Dendritic cell treated with granulocyte-macrophage colony-stimulating factor and Interleukin-4, amounts not matched to agents 40 ng/mL and 50 ng/mL, for 4 days (primary cell): ENCODE measurements around the gene CWC27.
A peak's percentile ranks its signal among the peaks of the same experiment; 100 is the strongest.

Experiments used
- H3K27ac Mint-ChIP-seq: one replicate; pipeline ENCODE4 v1.8.0; 2022; ENCODE audit warnings: mild to moderate bottlenecking, mixed read lengths
- H3K27me3 Mint-ChIP-seq: one replicate; pipeline ENCODE4 v1.8.0; 2022; ENCODE audit warnings: mild to moderate bottlenecking, mixed read lengths
- H3K36me3 Mint-ChIP-seq: one replicate; pipeline ENCODE4 v1.8.0; 2022; ENCODE audit warnings: low read depth, mixed read lengths
- H3K4me1 Mint-ChIP-seq: one replicate; pipeline ENCODE4 v1.8.0; 2022; ENCODE audit warnings: low read depth, mixed read lengths
- H3K4me3 Mint-ChIP-seq: one replicate; pipeline ENCODE4 v1.8.0; 2022; ENCODE audit warnings: mild to moderate bottlenecking, moderate library complexity, mixed read lengths
- H3K9me3 Mint-ChIP-seq: one replicate; pipeline ENCODE4 v1.8.0; 2022; ENCODE audit warnings: mixed read lengths
- intact Hi-C: fragments of 100-400 bp; cut with micrococcal nuclease; formaldehyde crosslinking; loops from one replicate; pipeline ENCODE4 v1.15.0; 2022

The CWC27 gene

GRCh38 chr5:65015767-65016166, 247.0 kb downstream of the CWC27 start:
- no peak overlapping the region for H3K4me3 Mint-ChIP-seq
- no peaks in the 10 kb centered on the region for H3K27me3 Mint-ChIP-seq
- intact Hi-C loops: no loop called here
- H3K36me3 Mint-ChIP-seq: no peaks in the 10 kb centered on the region
- H3K4me1 Mint-ChIP-seq: no peaks in the 10 kb centered on the region
- H3K9me3 Mint-ChIP-seq: no peaks in the 10 kb centered on the region
- no peak overlapping the region for H3K27ac Mint-ChIP-seq

GRCh38 chr5:65017636-65018035, 248.9 kb downstream of the CWC27 start:
- Mint-ChIP-seq H3K9me3 (no peaks in the 10 kb centered on the region), H3K4me1 (peaks cover 13% of the 10 kb centered on the region), H3K27ac (no peak overlapping the region), H3K27me3 (no peaks in the 10 kb centered on the region), H3K36me3 (no peaks in the 10 kb centered on the region), H3K4me3 (no peak overlapping the region)
- intact Hi-C loops: no loop called here

- Mint-ChIP-seq H3K27me3 (no peaks in the 10 kb centered on the region), H3K4me1 (peaks cover 14% of the 10 kb centered on the region), H3K27ac (no peak overlapping the region), H3K36me3 (no peaks in the 10 kb centered on the region), H3K9me3 (no peaks in the 10 kb centered on the region), H3K4me3 (no peak overlapping the region)
- intact Hi-C loops: no loop called here
Observed at GRCh38 chr5:65018763-65019162, 250.0 kb downstream of the CWC27 start.

- no peaks in the 10 kb centered on the region for H3K9me3 Mint-ChIP-seq
- H3K4me1 Mint-ChIP-seq: peaks cover 14% of the 10 kb centered on the region
- no peak overlapping the region for H3K4me3 Mint-ChIP-seq
- H3K27me3 Mint-ChIP-seq: no peaks in the 10 kb centered on the region
- H3K36me3 Mint-ChIP-seq: no peaks in the 10 kb centered on the region
- intact Hi-C loops: no loop called here
- no peak overlapping the region for H3K27ac Mint-ChIP-seq
Observed at GRCh38 chr5:65020492-65020891, 251.8 kb downstream of the CWC27 start.

GRCh38 chr5:65021527-65022226, 252.9 kb downstream of the CWC27 start:
- intact Hi-C loops: no loop called here
- H3K9me3 Mint-ChIP-seq: no peaks in the 10 kb centered on the region
- no peak overlapping the region for H3K27ac Mint-ChIP-seq
- H3K27me3 Mint-ChIP-seq: no peaks in the 10 kb centered on the region
- H3K4me1 Mint-ChIP-seq: peaks cover 19% of the 10 kb centered on the region
- H3K36me3 Mint-ChIP-seq: no peaks in the 10 kb centered on the region
- no peak overlapping the region for H3K4me3 Mint-ChIP-seq

GRCh38 chr5:65022932-65023331, 254.2 kb downstream of the CWC27 start:
- Mint-ChIP-seq H3K4me1 (peaks cover 26% of the 10 kb centered on the region), H3K27ac (no peak overlapping the region), H3K9me3 (no peaks in the 10 kb centered on the region), H3K4me3 (no peak overlapping the region), H3K27me3 (no peaks in the 10 kb centered on the region), H3K36me3 (no peaks in the 10 kb centered on the region)
- intact Hi-C loops: no loop called here

- intact Hi-C loops: no loop called here
- Mint-ChIP-seq H3K4me3 (no peak overlapping the region), H3K27me3 (no peaks in the 10 kb centered on the region)
Observed at GRCh38 chr5:65024681-65025080, 256.0 kb downstream of the CWC27 start.

GRCh38 chr5:65026816-65027548, 258.3 kb downstream of the CWC27 start:
- Mint-ChIP-seq H3K27me3 (no peaks in the 10 kb centered on the region), H3K27ac (no peak overlapping the region), H3K36me3 (no peaks in the 10 kb centered on the region), H3K4me1 (peaks cover 19% of the 10 kb centered on the region), H3K4me3 (no peak overlapping the region), H3K9me3 (no peaks in the 10 kb centered on the region)
- intact Hi-C loops: no loop called here

More at GRCh38 chr5:65024681-65025080, 256.0 kb downstream of the CWC27 start:
- Mint-ChIP-seq H3K4me1 (peaks cover 26% of the 10 kb centered on the region), H3K27ac (no peak overlapping the region), H3K36me3 (no peaks in the 10 kb centered on the region), H3K9me3 (no peaks in the 10 kb centered on the region)

GRCh38 chr5:65029178-65029577, 260.4 kb downstream of the CWC27 start:
- Mint-ChIP-seq H3K27ac (no peak overlapping the region), H3K36me3 (no peaks in the 10 kb centered on the region)
- intact Hi-C loops: no loop called here

GRCh38 chr5:65030056-65030455, 261.3 kb downstream of the CWC27 start:
- no peaks in the 10 kb centered on the region for H3K36me3 Mint-ChIP-seq
- no peaks in the 10 kb centered on the region for H3K9me3 Mint-ChIP-seq
- intact Hi-C loops: no loop called here
- no peak overlapping the region for H3K4me3 Mint-ChIP-seq
- H3K4me1 Mint-ChIP-seq: peaks cover 12% of the 10 kb centered on the region
- no peaks in the 10 kb centered on the region for H3K27me3 Mint-ChIP-seq
- H3K27ac Mint-ChIP-seq: no peak overlapping the region

More at GRCh38 chr5:65029178-65029577, 260.4 kb downstream of the CWC27 start:
- peaks cover 12% of the 10 kb centered on the region for H3K4me1 Mint-ChIP-seq
- H3K9me3 Mint-ChIP-seq: no peaks in the 10 kb centered on the region
- H3K4me3 Mint-ChIP-seq: no peak overlapping the region
- H3K27me3 Mint-ChIP-seq: no peaks in the 10 kb centered on the region

GRCh38 chr5:65032250-65032649, 263.5 kb downstream of the CWC27 start:
- Mint-ChIP-seq H3K4me1 (peaks cover 15% of the 10 kb centered on the region), H3K36me3 (no peaks in the 10 kb centered on the region), H3K27ac (no peak overlapping the region), H3K9me3 (no peaks in the 10 kb centered on the region), H3K4me3 (no peak overlapping the region), H3K27me3 (no peaks in the 10 kb centered on the region)
- intact Hi-C loops: no loop called here

GRCh38 chr5:65034029-65034812, 265.5 kb downstream of the CWC27 start:
- H3K4me1 Mint-ChIP-seq: peaks cover 23% of the 10 kb centered on the region
- H3K4me3 Mint-ChIP-seq: no peak overlapping the region
- H3K36me3 Mint-ChIP-seq: no peaks in the 10 kb centered on the region
- H3K27me3 Mint-ChIP-seq: no peaks in the 10 kb centered on the region
- intact Hi-C loops: no loop called here
- peak overlapping the region; percentile 95 for H3K27ac Mint-ChIP-seq
- no peaks in the 10 kb centered on the region for H3K9me3 Mint-ChIP-seq

- H3K4me1 Mint-ChIP-seq: peaks cover 23% of the 10 kb centered on the region
- H3K4me3 Mint-ChIP-seq: no peak overlapping the region
- no peaks in the 10 kb centered on the region for H3K27me3 Mint-ChIP-seq
- intact Hi-C loops: loop anchor here (5.0 kb wide), 3 partner anchors 37 to 268 kb away; partner anchors contain the start of genes CWC27 and SREK1IP1
- H3K36me3 Mint-ChIP-seq: no peaks in the 10 kb centered on the region
- H3K27ac Mint-ChIP-seq: peak overlapping the region; percentile 95
- H3K9me3 Mint-ChIP-seq: no peaks in the 10 kb centered on the region
Observed at GRCh38 chr5:65034813-65035209, 266.1 kb downstream of the CWC27 start.
